K562 (cell line): ENCODE results near the gene RAB6B. TPM values are rescaled to one million over a fixed set of nuclear protein-coding genes. Genes with fewer than 3 reads are reported as not detected.

Experiments used
- polyA plus RNA-seq, 8 experiments: library from polyadenylated mRNA; depleted of rRNA in 4 of 8; stranded (reverse) in 5 of 8; unstranded in 3 of 8; fragments of >200 nt; fragmentation: Nextera tagmentation in 2 of 8; fragmentation: Illumina TruSeq in 1 of 8; extraction: Ambion mirVana in 2 of 8; extraction: Trizol in 1 of 8; gene quantifications; 2 replicates each; pipeline versions ENCODE4 v1.2.1 to v1.2.3, GENCODE V29; 2011 to 2014; ENCODE audit warnings: inconsistent platforms in 1 of 8, missing spikeins in 1 of 8
- total RNA-seq, 7 experiments: library from RNA; depleted of rRNA in 6 of 7; stranded (reverse); fragments of >200 nt in 6 of 7; fragmentation: Illumina TruSeq in 2 of 7; extraction: Trizol in 2 of 7; gene quantifications; 2 replicates each; pipeline versions ENCODE4 v1.2.1 to v1.2.3, GENCODE V29; 2011 to 2021; ENCODE audit warnings: low replicate concordance in 1 of 7
- TF ChIP-seq, protein P1 (sequence below): fragments of 200-600 bp; sonication (generic); IDR thresholded peaks from one replicate; pipeline ENCODE4 v1.6.1; 2012; ENCODE audit warnings: mild to moderate bottlenecking, low read depth, low read length, inconsistent platforms
- TF ChIP-seq, protein P2 (sequence below): fragments of 450-650 bp; IDR thresholded peaks from 2 replicates; pipeline ENCODE4 v1.6.1; 2016; ENCODE audit warnings: borderline replicate concordance

The RAB6B gene
- total and polyA plus RNA-seq, 9 of the 15 experiments (the other 6 are each of a cell fraction or from before 2014, with no cell fraction given) = 0.60 to 18.1 (median 1.5) TPM

DNA sequence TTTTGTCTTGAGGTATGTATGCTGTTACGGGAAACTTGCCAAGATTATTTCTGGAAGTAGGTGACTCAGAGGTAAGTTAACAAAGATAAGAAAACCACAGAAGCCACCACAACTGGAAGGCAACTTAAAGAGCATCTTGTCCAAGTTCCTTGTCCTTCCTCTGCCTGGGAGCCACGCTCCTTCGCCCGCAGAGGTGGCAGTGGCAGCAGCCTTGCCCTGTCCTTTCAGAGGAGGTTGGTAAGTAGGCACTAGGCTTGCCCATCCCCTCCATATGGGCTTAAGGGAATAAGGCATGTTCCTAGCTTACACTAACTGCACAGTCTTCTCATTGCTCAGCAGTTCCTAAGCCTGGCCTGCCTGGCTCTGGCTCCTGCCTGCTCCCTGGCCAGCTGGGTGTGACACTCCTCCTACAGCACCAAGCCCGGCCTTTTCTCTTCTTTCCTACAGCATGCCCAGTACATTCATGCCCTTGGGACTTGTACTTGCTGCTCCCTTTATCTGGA, 48.0 kb upstream of the RAB6B start (continued):
- TF ChIP-seq, protein P1, sequence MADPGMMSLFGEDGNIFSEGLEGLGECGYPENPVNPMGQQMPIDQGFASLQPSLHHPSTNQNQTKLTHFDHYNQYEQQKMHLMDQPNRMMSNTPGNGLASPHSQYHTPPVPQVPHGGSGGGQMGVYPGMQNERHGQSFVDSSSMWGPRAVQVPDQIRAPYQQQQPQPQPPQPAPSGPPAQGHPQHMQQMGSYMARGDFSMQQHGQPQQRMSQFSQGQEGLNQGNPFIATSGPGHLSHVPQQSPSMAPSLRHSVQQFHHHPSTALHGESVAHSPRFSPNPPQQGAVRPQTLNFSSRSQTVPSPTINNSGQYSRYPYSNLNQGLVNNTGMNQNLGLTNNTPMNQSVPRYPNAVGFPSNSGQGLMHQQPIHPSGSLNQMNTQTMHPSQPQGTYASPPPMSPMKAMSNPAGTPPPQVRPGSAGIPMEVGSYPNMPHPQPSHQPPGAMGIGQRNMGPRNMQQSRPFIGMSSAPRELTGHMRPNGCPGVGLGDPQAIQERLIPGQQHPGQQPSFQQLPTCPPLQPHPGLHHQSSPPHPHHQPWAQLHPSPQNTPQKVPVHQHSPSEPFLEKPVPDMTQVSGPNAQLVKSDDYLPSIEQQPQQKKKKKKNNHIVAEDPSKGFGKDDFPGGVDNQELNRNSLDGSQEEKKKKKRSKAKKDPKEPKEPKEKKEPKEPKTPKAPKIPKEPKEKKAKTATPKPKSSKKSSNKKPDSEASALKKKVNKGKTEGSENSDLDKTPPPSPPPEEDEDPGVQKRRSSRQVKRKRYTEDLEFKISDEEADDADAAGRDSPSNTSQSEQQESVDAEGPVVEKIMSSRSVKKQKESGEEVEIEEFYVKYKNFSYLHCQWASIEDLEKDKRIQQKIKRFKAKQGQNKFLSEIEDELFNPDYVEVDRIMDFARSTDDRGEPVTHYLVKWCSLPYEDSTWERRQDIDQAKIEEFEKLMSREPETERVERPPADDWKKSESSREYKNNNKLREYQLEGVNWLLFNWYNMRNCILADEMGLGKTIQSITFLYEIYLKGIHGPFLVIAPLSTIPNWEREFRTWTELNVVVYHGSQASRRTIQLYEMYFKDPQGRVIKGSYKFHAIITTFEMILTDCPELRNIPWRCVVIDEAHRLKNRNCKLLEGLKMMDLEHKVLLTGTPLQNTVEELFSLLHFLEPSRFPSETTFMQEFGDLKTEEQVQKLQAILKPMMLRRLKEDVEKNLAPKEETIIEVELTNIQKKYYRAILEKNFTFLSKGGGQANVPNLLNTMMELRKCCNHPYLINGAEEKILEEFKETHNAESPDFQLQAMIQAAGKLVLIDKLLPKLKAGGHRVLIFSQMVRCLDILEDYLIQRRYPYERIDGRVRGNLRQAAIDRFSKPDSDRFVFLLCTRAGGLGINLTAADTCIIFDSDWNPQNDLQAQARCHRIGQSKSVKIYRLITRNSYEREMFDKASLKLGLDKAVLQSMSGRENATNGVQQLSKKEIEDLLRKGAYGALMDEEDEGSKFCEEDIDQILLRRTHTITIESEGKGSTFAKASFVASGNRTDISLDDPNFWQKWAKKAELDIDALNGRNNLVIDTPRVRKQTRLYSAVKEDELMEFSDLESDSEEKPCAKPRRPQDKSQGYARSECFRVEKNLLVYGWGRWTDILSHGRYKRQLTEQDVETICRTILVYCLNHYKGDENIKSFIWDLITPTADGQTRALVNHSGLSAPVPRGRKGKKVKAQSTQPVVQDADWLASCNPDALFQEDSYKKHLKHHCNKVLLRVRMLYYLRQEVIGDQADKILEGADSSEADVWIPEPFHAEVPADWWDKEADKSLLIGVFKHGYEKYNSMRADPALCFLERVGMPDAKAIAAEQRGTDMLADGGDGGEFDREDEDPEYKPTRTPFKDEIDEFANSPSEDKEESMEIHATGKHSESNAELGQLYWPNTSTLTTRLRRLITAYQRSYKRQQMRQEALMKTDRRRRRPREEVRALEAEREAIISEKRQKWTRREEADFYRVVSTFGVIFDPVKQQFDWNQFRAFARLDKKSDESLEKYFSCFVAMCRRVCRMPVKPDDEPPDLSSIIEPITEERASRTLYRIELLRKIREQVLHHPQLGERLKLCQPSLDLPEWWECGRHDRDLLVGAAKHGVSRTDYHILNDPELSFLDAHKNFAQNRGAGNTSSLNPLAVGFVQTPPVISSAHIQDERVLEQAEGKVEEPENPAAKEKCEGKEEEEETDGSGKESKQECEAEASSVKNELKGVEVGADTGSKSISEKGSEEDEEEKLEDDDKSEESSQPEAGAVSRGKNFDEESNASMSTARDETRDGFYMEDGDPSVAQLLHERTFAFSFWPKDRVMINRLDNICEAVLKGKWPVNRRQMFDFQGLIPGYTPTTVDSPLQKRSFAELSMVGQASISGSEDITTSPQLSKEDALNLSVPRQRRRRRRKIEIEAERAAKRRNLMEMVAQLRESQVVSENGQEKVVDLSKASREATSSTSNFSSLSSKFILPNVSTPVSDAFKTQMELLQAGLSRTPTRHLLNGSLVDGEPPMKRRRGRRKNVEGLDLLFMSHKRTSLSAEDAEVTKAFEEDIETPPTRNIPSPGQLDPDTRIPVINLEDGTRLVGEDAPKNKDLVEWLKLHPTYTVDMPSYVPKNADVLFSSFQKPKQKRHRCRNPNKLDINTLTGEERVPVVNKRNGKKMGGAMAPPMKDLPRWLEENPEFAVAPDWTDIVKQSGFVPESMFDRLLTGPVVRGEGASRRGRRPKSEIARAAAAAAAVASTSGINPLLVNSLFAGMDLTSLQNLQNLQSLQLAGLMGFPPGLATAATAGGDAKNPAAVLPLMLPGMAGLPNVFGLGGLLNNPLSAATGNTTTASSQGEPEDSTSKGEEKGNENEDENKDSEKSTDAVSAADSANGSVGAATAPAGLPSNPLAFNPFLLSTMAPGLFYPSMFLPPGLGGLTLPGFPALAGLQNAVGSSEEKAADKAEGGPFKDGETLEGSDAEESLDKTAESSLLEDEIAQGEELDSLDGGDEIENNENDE = no peak
- TF ChIP-seq, protein P2, sequence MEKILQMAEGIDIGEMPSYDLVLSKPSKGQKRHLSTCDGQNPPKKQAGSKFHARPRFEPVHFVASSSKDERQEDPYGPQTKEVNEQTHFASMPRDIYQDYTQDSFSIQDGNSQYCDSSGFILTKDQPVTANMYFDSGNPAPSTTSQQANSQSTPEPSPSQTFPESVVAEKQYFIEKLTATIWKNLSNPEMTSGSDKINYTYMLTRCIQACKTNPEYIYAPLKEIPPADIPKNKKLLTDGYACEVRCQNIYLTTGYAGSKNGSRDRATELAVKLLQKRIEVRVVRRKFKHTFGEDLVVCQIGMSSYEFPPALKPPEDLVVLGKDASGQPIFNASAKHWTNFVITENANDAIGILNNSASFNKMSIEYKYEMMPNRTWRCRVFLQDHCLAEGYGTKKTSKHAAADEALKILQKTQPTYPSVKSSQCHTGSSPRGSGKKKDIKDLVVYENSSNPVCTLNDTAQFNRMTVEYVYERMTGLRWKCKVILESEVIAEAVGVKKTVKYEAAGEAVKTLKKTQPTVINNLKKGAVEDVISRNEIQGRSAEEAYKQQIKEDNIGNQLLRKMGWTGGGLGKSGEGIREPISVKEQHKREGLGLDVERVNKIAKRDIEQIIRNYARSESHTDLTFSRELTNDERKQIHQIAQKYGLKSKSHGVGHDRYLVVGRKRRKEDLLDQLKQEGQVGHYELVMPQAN = no peak
